HG02678 (cell line): Measurements from ENCODE around the gene SLPI.

Experiments used
- ATAC-seq: cut with Tn5 transposase; IDR thresholded peaks from one replicate; pipeline ENCODE4 v1.9.1; 2021; ENCODE audit warnings: mild to moderate bottlenecking, moderate library complexity; ENCODE audit not compliant: unreplicated experiment

The SLPI gene, protein sequence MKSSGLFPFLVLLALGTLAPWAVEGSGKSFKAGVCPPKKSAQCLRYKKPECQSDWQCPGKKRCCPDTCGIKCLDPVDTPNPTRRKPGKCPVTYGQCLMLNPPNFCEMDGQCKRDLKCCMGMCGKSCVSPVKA

DNA sequence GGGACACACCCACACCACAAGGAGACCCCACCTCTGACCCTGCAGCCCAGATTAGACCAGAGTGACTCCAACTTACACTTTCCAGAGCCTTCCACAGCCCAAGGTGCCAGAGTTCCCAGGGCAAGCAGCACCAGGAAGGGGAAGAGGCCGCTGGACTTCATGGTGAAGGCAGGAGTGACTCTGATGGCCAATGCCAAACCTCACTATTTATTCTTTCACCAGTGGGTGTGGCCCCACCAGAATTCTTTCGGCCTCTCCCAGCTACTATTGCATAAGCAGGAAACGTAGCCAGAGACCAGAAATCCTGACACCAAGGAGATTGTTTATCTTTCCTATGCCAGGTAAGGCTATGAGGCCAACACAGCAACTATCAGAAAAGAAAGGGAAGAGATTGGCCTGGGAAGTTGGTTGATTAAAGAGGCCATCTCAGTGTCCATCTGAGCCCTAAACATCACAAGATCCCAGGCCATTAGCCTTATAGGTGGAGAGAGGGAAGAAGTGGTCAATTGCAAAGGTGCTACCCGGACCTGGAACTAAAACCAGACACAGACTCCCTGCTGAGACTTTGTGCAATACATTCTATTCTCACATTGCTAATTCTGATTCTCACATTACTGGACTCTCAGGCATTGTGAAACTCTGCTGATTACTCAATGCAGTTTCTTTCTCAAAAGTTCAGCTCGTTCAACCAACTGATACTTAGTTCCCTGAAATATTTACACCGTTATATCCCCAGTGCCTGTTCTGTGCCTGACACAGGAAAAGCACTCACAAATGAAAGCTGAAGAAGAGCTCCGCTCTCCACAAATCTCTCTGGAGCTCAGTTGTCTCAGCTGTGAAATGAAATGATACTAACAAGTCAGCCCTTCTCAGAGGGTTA is at the start of gene SLPI:
SLPI (minus strand) TSS at position 182 of the 880 bp plus-strand sequence; CDS start at position 161, 21 bp downstream.
- ATAC-seq = no peak

DNA sequence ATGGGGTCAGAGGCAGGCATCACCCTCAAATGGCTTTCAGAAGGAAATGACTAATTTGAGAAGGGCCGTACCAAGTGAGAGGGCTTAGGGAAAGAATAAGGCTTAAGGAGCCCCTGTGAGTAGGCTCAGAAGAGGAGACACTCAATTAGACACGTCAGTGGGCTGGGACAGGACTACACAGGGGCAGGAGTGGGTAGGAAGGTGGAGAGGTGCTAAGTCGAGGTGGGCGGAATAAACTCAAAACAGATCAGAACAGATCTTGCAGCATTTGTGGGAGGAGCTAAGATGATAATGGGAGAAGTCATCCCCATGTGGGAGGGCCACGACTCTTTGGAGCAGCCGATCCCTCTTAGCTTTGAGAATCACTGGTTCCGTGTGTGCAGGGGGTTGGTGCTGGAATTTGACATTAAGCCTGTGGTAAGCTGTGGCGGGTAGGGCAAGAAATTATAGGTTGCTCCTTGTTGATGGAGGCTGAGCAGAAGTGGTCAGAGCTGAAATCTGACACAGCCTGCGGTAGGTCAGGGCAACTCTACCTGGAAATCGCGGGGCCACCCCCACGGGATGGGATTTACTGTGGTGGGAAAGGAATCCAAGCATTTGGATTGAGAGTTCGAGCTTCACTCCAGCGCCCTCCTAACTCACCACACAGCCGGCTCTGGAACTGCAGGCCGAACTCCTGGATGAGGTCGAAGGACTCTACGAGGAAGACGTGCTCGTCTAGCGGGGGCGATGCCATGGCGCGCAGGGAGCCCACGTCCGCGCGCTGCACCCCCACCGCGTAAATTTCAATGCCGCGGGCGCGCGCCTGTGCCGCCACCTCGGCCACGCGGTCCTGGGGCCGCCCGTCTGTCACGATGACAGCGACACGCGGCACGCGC is 49.5 kb upstream of the SLPI start:
- no peak for ATAC-seq

DNA sequence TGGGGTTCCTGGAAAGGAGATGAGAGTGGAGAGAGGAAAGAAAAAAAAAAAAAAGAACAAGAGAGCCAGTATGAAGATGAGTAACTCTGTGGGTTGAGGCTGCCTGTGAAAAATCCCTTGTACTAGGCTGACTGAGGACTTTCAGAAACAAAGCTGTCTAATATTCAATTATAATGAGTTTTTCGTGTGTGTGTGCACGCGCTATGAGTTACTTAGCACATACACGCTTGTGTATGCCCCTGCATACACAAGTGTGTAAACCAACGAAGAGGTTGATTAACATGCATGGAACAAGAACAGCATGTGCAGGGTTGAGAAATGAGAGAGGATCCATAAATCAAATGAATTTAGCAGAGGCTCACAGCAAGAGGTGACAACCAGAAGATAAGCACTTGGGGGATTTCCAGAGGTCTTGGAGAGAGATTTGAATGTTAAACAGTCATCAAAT is 47.5 kb upstream of the SLPI start:
- ATAC-seq = no peak

DNA sequence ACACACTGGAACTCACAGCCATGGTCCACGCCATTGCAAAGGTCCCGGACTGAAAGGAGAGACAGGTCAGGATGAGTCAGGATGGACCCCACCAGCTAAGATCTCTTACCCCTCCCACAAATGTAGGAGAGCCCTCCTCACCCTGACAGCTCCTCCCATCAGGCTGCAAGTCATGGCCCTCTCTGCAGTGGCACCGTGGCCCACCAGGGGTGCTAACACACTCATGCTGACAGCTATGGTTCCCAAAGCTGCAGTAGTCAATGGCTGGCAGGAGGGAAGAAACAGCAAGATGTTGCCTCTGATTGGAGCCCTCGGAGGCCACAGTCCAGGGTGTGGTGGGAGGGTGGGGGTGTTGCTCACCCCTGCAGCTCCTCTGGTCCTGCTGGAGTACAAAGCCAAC is 46.6 kb upstream of the SLPI start:
- no peak for ATAC-seq

DNA sequence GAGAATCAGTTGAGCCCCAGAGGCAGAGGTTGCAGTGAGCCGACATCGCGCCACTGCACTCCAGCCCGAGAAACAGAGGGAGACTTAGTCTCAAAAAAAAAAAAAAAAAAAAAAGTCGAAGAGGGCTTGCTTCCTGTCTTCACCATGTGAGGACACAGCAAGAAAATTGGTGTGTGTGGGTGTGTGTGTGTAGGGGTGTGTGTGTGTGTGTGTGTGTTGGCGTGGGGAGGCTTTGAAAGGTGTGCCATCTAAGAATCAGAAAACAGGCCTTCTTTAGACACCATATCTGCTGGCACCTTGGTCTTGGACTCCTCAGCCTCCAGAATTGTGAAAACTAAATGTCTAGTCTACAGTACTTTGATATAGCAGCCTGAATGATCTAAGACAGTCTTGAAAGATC is 45.4 kb upstream of the SLPI start:
- ATAC-seq = no peak

DNA sequence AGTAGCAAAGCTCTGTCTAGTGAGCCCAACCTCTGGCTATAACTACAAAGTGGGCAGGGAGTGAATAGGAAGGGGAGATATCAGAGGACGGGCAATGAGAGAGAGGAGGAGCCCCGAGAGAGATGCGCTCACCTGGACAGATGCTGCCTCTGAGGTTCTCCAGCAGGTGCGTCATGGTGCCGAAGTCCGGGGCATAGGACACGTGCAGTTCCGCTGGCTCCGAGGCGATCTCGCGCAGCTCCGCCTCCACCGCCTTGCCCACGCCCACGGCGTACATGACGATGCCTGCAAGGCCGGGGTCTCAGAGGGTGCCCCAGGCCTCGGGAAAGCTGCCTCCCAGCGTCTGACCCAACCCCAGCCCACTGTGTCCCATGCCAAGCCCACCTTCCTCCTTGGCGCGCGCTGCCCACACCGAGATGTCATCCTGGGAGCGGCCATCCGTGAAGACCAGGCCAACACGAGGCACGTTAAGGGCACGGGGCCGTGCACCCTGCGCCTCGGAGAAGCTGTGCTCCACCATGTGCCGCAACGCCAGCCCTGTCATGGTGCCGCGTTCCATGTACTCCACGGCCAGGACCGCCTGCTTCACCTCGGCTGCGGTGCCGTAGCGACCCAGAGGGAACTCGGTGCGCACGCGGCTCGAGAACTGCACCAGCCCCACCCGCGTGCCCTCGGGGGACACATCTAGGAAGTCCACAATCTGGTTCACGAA is 43.6 kb upstream of the SLPI start:
- ATAC-seq = no peak

DNA sequence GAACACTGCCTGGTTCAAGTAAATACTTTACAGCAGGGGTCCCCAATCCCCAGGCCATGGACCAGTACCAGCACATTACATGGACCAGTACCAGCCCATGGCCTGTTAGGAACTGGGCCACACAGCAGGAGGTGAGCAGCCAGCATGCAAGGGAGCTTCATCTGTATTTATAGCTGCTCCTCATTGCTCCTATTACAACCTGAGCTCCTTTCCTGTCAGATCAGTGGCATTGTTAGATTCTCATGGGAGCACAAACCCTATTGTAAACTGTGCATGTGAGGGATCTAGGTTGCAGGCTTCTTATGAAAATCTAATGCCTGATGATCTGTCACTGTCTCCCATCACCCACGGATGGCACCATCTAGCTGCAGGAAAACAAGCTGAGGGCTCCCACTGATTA is 40.3 kb upstream of the SLPI start:
- no peak for ATAC-seq

DNA sequence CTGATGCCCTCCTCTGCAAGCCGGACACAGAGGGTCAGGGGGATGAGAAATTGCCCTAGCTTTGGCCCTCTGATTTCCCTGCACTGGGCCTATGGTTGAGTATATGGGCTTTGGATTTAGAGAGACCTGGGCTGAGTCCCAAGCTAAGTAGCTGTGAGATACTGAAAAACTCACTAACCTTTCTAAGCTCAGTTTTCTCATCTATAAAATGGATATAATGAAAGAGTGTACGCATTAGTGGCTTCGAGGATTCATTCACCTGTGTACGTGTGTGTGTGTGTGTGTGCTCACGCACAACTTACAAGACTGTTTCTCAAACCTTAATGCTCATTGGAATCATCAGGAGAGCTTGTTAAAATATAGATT is 39.6 kb upstream of the SLPI start:
- ATAC-seq = no peak

DNA sequence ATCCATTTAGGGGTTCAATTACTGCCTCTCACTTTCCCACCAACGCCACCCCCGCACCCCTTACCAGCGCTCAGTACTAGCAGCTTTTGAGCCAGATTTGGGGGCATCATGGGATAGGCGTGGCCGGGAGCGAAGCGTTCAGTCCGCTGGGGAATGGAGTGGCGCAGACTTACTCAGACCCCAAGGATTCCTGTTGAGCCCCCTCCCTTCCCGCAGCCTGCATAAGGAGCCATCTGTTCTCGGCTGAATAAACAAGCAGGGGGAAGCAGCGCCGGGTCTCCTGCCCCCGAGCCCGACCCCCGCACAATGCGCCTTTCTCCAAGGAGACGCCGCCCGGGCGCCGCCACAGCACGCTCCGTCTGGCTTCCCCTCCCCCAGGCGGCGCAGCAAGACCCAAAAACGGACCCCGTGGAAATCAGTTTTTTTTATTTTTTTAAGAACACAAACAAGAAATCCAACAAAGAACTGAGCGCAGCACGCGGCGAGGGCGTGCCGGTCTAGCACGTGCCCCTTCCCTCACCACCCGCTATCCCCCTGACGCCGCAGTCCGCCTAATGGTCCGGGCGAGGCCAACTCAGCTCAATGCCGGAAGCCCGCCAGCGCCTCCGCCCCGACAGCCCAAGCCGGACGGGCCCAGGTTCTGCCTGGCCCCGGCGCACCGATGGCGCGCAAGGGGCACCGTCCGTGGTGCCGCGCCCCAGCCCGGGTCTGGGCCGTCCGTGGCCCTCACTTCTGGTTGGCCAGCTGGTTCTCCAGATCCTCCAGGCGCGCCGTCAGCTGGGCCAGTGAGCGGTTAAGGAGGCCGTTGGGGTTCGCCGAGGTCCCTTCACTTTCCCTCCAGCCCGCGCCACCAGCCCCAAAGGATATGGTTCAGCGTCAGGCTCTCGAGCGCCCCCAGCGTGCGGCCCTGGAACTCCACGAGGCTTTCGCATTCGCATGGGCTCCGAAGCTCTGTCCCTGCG is 39.0 kb upstream of the SLPI start:
- no peak for ATAC-seq

DNA sequence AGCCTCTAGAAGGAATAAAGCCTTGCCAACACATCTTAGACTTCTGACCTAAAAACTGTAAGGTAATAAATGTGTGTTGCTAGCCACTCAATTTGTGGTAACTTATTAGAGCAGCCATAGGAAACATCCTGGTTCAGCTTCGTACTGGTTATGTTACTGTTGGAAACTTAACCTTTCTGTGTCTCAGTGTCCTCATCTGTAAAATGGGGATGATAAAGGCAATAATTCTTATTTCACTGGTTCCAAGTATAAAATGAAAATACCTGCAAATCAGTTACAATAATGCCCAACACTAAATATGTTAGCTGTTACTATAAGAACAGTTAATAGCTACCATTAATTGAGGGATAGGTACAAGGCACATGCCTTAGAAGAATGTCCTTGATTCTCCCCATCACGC is 38.0 kb upstream of the SLPI start:
- ATAC-seq = no peak

DNA sequence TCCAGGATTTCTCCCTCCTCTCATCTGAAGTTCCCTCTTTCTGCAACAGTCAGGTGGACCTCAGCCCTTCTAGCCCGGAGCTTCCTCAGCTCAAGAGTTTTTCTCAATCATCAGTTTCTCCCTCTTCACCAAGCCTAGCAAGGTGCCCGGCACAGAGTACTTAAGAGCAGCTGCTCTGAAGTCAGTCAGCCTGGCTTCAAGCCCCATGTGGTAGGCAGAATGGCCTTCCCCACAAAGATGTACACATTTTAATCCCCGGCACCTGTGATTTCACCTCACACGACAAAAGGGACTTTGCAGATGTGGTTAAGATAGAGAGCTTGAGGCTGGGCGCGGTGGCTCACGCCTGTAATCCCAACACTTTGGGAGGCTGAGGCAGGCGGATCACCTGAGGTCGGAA is 37.2 kb upstream of the SLPI start:
- no peak for ATAC-seq

DNA sequence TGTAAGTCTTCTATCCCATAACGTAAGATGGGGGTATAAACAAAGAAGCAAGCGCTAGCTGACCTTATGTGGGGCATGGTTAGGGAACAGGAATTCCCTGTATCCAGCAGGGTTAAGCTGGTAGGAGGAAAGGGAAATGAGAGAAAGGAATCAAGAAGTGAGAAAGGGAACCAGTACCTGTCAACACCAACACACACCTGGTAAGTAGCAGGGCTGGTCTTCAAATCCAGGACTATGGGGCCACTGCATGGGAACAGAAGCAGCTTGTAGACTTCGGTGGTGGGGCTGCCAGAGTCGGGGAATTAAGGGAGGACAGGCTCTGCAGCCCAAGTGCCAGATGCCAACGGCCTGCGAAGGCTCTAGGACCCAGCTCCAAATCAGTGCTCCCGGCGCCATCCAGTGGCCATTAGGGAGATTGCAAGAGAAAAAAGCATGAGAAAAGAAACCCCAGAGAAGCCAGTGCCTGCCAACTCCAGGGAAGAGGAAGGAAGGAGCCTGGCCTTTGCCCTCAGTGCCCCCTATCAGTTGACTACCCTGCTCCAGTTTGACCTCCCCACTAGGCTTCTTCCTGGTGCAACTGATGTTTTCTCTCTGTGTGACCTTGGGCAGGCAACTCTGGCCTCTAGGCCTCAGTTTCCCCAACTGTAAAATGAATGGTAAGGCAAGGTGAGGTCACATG is 36.5 kb upstream of the SLPI start:
- no peak for ATAC-seq

DNA sequence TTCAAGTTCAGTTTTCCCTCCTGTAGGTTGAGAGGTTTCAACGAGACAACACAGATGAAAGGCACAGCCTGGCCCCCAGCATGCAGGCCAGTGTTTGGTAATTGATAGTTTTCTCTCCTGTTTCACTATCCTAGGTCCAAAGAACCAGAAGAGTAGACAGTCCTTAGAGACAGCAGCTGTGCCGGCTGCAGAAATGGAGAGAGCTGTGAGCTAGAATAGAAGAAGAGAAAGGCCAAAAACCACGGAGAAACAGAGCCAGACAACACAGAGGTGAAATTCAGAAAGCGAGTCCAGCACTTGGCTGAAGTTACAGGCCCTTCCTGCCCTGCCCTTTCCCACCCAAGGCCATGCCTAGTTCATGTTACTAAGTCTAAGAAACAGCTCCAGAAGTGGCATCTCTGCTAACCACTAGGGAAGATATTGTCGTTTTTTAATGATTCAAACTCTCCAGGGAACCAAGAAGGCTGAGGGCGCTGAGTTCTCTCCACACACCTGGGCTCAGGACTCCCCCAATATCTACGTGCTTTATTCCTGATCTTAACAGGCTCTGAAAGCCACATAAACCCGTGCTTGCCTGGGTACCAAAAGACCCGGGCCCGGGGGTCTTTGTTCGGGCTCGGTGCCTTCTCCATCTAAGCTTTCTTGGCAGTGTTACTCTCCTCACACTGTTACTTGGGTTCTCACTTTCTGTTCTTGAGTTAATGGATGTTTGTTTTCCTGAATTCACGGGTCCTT is 35.7 kb upstream of the SLPI start:
- no peak for ATAC-seq

DNA sequence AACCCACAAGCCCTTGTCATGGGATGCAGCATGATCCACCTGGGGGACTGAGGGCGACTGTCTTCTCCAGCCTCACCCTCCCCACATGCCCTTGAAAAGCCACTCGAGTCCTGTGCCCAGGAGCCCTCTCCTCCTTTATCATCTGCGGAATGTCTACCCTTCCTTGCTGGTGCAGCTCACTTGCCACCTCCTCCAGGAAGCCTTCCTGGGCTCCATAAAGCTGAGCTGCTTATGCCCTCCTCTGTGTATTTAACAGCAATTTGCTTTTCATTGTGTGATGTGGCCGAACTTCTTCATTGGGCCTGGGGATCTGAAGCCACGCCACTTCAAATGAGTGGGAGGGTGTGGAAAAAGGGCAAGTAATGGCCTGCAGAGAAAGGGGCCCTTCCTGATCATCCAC is 34.5 kb upstream of the SLPI start:
- ATAC-seq = no peak

DNA sequence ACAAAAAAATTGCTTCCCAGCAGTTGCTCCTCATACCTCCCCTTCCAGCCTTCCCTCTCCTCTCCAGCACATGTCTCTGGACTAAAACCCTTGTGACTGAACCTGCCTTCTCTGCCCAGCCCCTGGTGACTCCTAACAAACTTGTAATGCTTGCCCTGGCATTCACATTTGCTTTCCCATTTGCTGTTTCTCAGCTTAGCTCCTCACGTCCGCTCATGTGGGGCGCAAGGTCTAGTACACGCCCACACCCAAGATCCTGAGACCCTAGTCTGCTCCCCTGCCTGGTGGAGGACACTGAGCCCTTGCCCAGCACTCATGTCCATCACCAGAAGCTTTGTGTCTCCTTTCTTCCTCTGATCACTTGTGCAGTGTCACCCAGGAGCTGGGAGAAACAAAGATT is 34.0 kb upstream of the SLPI start:
- no peak for ATAC-seq

DNA sequence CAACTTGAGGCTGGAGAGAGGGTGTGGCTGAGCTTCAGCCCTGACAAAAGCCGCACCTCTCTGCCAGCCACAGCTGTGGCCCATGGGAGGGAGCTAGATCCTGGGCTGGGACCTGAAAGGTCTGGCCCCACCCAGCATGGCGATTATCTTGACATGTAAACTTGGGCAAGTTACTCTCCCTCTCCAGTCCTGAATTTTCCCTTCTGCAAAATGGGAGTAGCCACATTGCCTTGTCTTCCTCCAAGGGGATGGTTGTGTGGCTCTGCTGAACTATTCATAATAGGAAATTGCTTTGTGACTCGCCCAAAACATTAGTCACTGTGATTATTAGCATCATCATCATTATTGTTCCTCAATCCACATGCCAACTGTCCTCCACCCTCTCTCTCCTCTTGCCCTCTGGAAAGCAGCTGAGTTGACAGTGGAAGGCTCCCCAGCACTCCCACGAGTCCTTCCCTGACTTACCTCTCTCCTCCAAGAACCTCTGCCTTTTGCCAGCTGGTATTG is 29.2 kb upstream of the SLPI start:
- no peak for ATAC-seq

DNA sequence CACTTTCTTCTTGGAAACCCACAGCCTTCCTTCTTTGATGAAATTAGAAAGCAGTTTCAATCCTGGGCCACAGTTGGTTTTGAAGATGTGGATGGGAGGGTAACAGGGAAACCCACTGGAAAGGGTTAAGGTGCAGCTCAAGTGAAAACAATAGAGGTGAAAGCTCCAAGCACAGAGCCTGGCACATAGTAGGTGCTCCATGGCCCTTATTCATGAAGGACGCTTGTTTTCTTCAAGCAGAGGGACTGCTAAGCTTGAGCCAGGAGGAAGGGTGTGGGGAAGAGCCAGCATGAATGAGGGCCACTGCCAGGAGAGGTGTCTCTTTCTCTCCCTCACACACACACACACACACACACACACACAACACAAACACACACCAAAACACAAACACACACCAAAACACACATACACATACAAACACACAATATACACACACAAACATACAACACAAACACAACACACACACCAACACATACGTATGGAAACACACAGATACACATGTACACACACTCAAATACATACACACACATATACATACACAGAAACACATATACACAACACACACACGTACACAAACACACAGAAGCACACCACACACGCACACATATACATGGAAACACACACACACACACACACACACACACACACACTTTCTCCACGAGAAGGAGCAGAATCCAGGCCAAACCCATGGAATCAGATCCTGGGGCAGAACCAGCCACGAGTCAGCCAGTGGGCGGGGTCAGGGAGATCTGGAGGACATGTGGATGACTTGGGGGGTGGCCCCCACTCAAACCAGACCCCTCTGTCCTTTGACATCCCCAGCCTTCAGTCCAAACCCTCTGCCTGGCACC is 28.6 kb upstream of the SLPI start:
- ATAC-seq = no peak

DNA sequence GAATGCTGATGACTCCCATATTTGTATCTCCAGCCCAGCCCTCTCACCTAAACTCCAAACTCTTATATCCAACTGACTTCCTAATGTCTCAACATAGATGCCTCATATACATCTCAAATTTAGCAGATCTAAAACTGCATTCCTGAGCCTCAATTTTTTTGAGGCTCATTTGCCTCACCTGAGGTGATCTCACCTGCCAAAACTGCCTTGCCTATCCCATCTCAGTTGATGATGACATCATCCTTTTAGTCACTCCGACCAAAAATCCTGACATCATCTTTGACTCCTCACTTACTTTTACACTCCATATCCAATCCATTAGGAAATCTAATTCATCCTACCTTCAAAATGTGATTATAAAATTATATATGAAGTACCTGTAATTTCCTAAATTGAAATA is 25.6 kb upstream of the SLPI start:
- no peak for ATAC-seq
